ENCODE measurements around the gene CSAG1.
"Not testable (repeated sequence)": the region's sequence is repeated elsewhere in the genome, so short reads cannot be mapped to it uniquely, and the experiment has no call there.

Gene CSAG1

GRCh38 chrX:152733261-152733975 lies at the start of gene CSAG1, which contains the start of gene MAGEA12:
TSS of gene CSAG1 (minus strand) at chrX:152733721. CDS start at chrX:152732460, 1,261 bp downstream.
TSS of gene MAGEA12 (plus strand) at chrX:152733757. CDS start at chrX:152736162, 2,405 bp downstream.
- FAIRE-seq: no peak

- not testable (repeated sequence) for FAIRE-seq
These were observed 36.2 kb upstream of the CSAG1 start, which contains the start of gene MAGEA6 for GRCh38 chrX:152769549-152770289. TSS of gene MAGEA6 (minus strand) at chrX:152769689. CDS start at chrX:152767650, 2,039 bp downstream.

- not testable (repeated sequence) for FAIRE-seq
These were observed 33.0 kb upstream of the CSAG1 start for GRCh38 chrX:152766562-152766961.

GRCh38 chrX:152761582-152761981 lies 28.1 kb upstream of the CSAG1 start:
- not testable (repeated sequence) for FAIRE-seq

- FAIRE-seq: not testable (repeated sequence)
These were observed 26.0 kb upstream of the CSAG1 start for GRCh38 chrX:152759544-152759943.

- FAIRE-seq: not testable (repeated sequence)
These were observed 25.4 kb upstream of the CSAG1 start, which contains the start of gene CSAG3 for GRCh38 chrX:152758918-152759317. TSS of gene CSAG3 (plus strand) at chrX:152759218.

- FAIRE-seq: not testable (repeated sequence)
These were observed 21.4 kb upstream of the CSAG1 start for GRCh38 chrX:152754871-152755270.

GRCh38 chrX:152753686-152754650 lies 20.4 kb upstream of the CSAG1 start, which contains the start of gene MAGEA2:
TSS of gene MAGEA2 (minus strand) at chrX:152753842. CDS start at chrX:152751363, 2,479 bp downstream.
- FAIRE-seq: not testable (repeated sequence)

- FAIRE-seq: no peak
These were observed 5.0 kb upstream of the CSAG1 start for GRCh38 chrX:152738560-152738959.

GRCh38 chrX:152736528-152736927 lies 3.0 kb upstream of the CSAG1 start:
- FAIRE-seq: not testable (repeated sequence)

GRCh38 chrX:152735860-152736511 lies 2.5 kb upstream of the CSAG1 start:
- FAIRE-seq: no peak

- FAIRE-seq: no peak
These were observed 1.6 kb upstream of the CSAG1 start for GRCh38 chrX:152735101-152735500.

GRCh38 chrX:152734143-152734858 lies 780 bp upstream of the CSAG1 start:
- not testable (repeated sequence) for FAIRE-seq

- FAIRE-seq: no peak
These were observed 8.1 kb downstream of the CSAG1 start for GRCh38 chrX:152725409-152725808.

- FAIRE-seq: not testable (repeated sequence)
These were observed 19.4 kb downstream of the CSAG1 start, which contains the start of gene MAGEA2B for GRCh38 chrX:152713815-152714787. TSS of gene MAGEA2B (plus strand) at chrX:152714628. CDS start at chrX:152717107, 2,479 bp downstream.

- not testable (repeated sequence) for FAIRE-seq
These were observed 20.3 kb downstream of the CSAG1 start for GRCh38 chrX:152713195-152713594.

GRCh38 chrX:152709173-152709572 lies 24.3 kb downstream of the CSAG1 start, which contains the start of gene CSAG2:
TSS of gene CSAG2 (minus strand) at chrX:152709273. CDS start at chrX:152709112, 161 bp downstream.
- FAIRE-seq: not testable (repeated sequence)

- not testable (repeated sequence) for FAIRE-seq
These were observed 27.0 kb downstream of the CSAG1 start for GRCh38 chrX:152706500-152706899.

GRCh38 chrX:152700390-152700789 lies 33.1 kb downstream of the CSAG1 start:
- not testable (repeated sequence) for FAIRE-seq
